Body of pancreas (tissue), 4 donors: Measurements from ENCODE around the gene SBSN. TPM values are rescaled to one million over a fixed set of nuclear protein-coding genes. Genes with fewer than 3 reads are reported as not detected.

Source experiments
- ATAC-seq: fragments of 150-250 bp; one replicate; pipeline ENCODE4 v1.9.1; 2016
- DNase-seq, 4 donors: peaks; one replicate each; pipeline ENCODE4 v3.0.0-alpha.2; 2019
- H3K27ac ChIP-seq, 4 donors: fragments of 200-600 bp; sonication (generic); 1 replicate in 3 of 4; 2 replicates in 1 of 4; pipeline versions ENCODE4 v1.5.1 to v1.6.1; 2016 to 2019; ENCODE audit warnings: mild to moderate bottlenecking in 1 of 4, mixed read lengths in 1 of 4, moderate library complexity in 1 of 4
- H3K27me3 ChIP-seq, 2 donors: fragments of 200-600 bp; sonication (generic); one replicate each; pipeline ENCODE4 v1.6.0; 2016; ENCODE audit warnings: mild to moderate bottlenecking in 1 of 2
- H3K36me3 ChIP-seq, 2 donors: fragments of 200-600 bp; sonication (generic); replicated peaks in 1 of 2; 2 replicates each; pipeline ENCODE4 v1.5.1; 2016; ENCODE audit warnings: low read depth in 2 of 2; ENCODE audit not compliant: insufficient read depth in 1 of 2
- H3K4me1 ChIP-seq: fragments of 200-600 bp; sonication (generic); one replicate; pipeline ENCODE4 v1.6.0; 2016
- H3K4me3 ChIP-seq, 2 donors: fragments of 200-600 bp; sonication (generic); 1 replicate in 1 of 2; 2 replicates in 1 of 2; pipeline ENCODE4 v1.5.1; 2016 to 2019
- H3K9me3 ChIP-seq, 3 donors: fragments of 200-600 bp; sonication (generic); 1 replicate in 2 of 3; 2 replicates in 1 of 3; pipeline ENCODE4 v1.5.1; 2016
- POLR2A ChIP-seq, 3 donors: fragments of 450-650 bp; IDR thresholded peaks; one replicate each; pipeline ENCODE4 v1.6.1; 2016; ENCODE audit warnings: antibody characterized with exemption in 3 of 3, mild to moderate bottlenecking in 2 of 3
- WGBS, 2 donors: methylation state at CpG; one replicate each; pipeline ENCODE4 v1.1.5; 2017; 5-methylcytosine and 5-hydroxymethylcytosine counted together
- intact Hi-C: fragments of 100-400 bp; cut with DNase I; formaldehyde crosslinking; loops from one replicate; pipeline ENCODE4 v1.15.1; 2023
- total RNA-seq, 2 donors: library from RNA; depleted of rRNA; stranded (reverse); fragments of >200 nt; gene quantifications; one replicate each; pipeline ENCODE4 v1.1.0, GENCODE V29; 2016
- TF ChIP-seq, protein P1 (sequence below), 7 experiments: fragments of 450-650 bp in 4 of 7; fragments of 200-600 bp in 3 of 7; sonication (generic) in 3 of 7; IDR thresholded peaks; one replicate each; pipeline ENCODE4 v1.5.1; 2016 to 2019; ENCODE audit warnings: antibody characterized with exemption in 7 of 7

SBSN gene
- total RNA-seq, 2 donors from 2014 or later: not detected

GRCh38 chr19:35474104-35474503 is 54.0 kb downstream of the SBSN start:
- WGBS, 2 donors: 92 to 96% methylated on average over 12 to 14 of the region's 14 CpGs
- DNase-seq (no peak), ATAC-seq (no peak)
- Histone ChIP-seq H3K27ac (no peak overlapping the region), H3K4me3 (no peak overlapping the region), H3K27me3 (no peaks in the 10 kb centered on the region), H3K36me3 (no peaks in the 10 kb centered on the region), H3K4me1 (no peaks in the 10 kb centered on the region), H3K9me3 (no peaks in the 10 kb centered on the region)
- TF ChIP-seq, protein P1, sequence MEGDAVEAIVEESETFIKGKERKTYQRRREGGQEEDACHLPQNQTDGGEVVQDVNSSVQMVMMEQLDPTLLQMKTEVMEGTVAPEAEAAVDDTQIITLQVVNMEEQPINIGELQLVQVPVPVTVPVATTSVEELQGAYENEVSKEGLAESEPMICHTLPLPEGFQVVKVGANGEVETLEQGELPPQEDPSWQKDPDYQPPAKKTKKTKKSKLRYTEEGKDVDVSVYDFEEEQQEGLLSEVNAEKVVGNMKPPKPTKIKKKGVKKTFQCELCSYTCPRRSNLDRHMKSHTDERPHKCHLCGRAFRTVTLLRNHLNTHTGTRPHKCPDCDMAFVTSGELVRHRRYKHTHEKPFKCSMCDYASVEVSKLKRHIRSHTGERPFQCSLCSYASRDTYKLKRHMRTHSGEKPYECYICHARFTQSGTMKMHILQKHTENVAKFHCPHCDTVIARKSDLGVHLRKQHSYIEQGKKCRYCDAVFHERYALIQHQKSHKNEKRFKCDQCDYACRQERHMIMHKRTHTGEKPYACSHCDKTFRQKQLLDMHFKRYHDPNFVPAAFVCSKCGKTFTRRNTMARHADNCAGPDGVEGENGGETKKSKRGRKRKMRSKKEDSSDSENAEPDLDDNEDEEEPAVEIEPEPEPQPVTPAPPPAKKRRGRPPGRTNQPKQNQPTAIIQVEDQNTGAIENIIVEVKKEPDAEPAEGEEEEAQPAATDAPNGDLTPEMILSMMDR (IDR thresholded peaks at IDR 0.05): no peak
- TF ChIP-seq POLR2A (IDR thresholded peaks at IDR 0.05): no peak
- intact Hi-C loops: loop anchor here (5.0 kb wide), 2 partner anchors 57 to 127 kb away; partner anchors contain the start of gene FFAR1

Other genes with a start within 250 kb of the SBSN start
- not detected for gene HAMP, start 245.8 kb downstream of the SBSN start, total RNA-seq
- 1 to 10 TPM in 1 of 2 donors, not detected in 1; 1.6 TPM for gene MAG, start 236.2 kb downstream of the SBSN start, total RNA-seq
- gene CD22, start 199.1 kb downstream of the SBSN start, total RNA-seq: 1 to 10 TPM in 1 of 2 donors, under 1 TPM in 1; 0.52 to 3.0 TPM
- gene FFAR1, start 180.4 kb downstream of the SBSN start, total RNA-seq: 1 to 10 TPM; 1.6 to 2.3 TPM
- not detected for gene FFAR3, start 169.9 kb downstream of the SBSN start, total RNA-seq
- gene GPR42, start 157.2 kb downstream of the SBSN start, total RNA-seq: not detected
- not detected for gene FFAR2, start 80.1 kb downstream of the SBSN start, total RNA-seq
- not detected for gene KRTDAP, start 37.8 kb downstream of the SBSN start, total RNA-seq
- 100 to 1,000 TPM; 146 TPM for gene DMKN, start 14.7 kb downstream of the SBSN start, total RNA-seq
- not detected for gene GAPDHS, start 5.1 kb upstream of the SBSN start, total RNA-seq
- 10 to 100 TPM; 59.4 to 67.9 TPM for gene TMEM147, start 17.3 kb upstream of the SBSN start, total RNA-seq
- gene ATP4A, start 35.3 kb upstream of the SBSN start, total RNA-seq: 1 to 10 TPM in 1 of 2 donors, not detected in 1; 8.2 TPM
- not detected for gene PMIS2, start 57.9 kb upstream of the SBSN start, total RNA-seq
- 10 to 100 TPM in 1 of 2 donors, 1 to 10 TPM in 1; 9.6 to 14.5 TPM for gene HAUS5, start 84.4 kb upstream of the SBSN start, total RNA-seq
- 10 to 100 TPM; 26.7 to 65.3 TPM for gene RBM42, start 100.7 kb upstream of the SBSN start, total RNA-seq
- gene ETV2, start 113.4 kb upstream of the SBSN start, total RNA-seq: not detected
- gene COX6B1, start 120.0 kb upstream of the SBSN start, total RNA-seq: 100 to 1,000 TPM; 134 to 151 TPM
- gene UPK1A, start 138.2 kb upstream of the SBSN start, total RNA-seq: not detected
- gene ZBTB32, start 176.2 kb upstream of the SBSN start, total RNA-seq: not detected
- 10 to 100 TPM; 18.7 to 31.6 TPM for gene KMT2B, start 189.7 kb upstream of the SBSN start, total RNA-seq
- 10 to 100 TPM in 1 of 2 donors, 1 to 10 TPM in 1; 6.0 to 11.2 TPM for gene IGFLR1, start 214.1 kb upstream of the SBSN start, total RNA-seq
- gene U2AF1L4, start 217.1 kb upstream of the SBSN start, total RNA-seq: 10 to 100 TPM; 26.2 to 83.4 TPM
- gene PSENEN, start 217.3 kb upstream of the SBSN start, total RNA-seq: 10 to 100 TPM; 10.6 to 21.1 TPM
- gene LIN37, start 220.3 kb upstream of the SBSN start, total RNA-seq: 1 to 10 TPM; 6.7 to 7.6 TPM
- gene HSPB6, start 228.7 kb upstream of the SBSN start, total RNA-seq: 100 to 1,000 TPM in 1 of 2 donors, 10 to 100 TPM in 1; 35.0 to 117 TPM
- gene PROSER3, start 229.9 kb upstream of the SBSN start, total RNA-seq: 10 to 100 TPM in 1 of 2 donors, 1 to 10 TPM in 1; 7.3 to 14.2 TPM
- 10 to 100 TPM in 1 of 2 donors, 1 to 10 TPM in 1; 8.6 to 71.5 TPM for gene ARHGAP33, start 247.3 kb upstream of the SBSN start, total RNA-seq